GM18907 (cell line): ENCODE results near the gene CKAP2.
"Not testable (repeated sequence)": the region's sequence is repeated elsewhere in the genome, so short reads cannot be mapped to it uniquely, and the experiment has no call there.

Experiments
- ATAC-seq: cut with Tn5 transposase; IDR thresholded peaks from one replicate; pipeline ENCODE4 v1.9.1; 2021; ENCODE audit warnings: mild to moderate bottlenecking, moderate library complexity; ENCODE audit not compliant: unreplicated experiment

CKAP2 gene

GRCh38 chr13:52454820-52455676, at the start of gene CKAP2:
Gene CKAP2, plus strand, starts transcription at chr13:52455478. Its CDS starts 79 bp downstream, at chr13:52455557.
- peak; percentile 86 for ATAC-seq

- peak; percentile 68 for ATAC-seq
Measured at GRCh38 chr13:52405767-52406494, 49.3 kb upstream of the CKAP2 start, which contains the start of gene THSD1. Gene THSD1, minus strand, starts transcription at chr13:52406172. Its CDS starts 3,572 bp downstream, at chr13:52402600.

GRCh38 chr13:52406629-52407028, 48.6 kb upstream of the CKAP2 start:
- ATAC-seq: no peak

GRCh38 chr13:52407436-52407835, 47.8 kb upstream of the CKAP2 start:
- not testable (repeated sequence) for ATAC-seq

GRCh38 chr13:52408071-52408658, 47.1 kb upstream of the CKAP2 start:
- not testable (repeated sequence) for ATAC-seq

- ATAC-seq: peak; percentile 97
Measured at GRCh38 chr13:52411629-52412028, 43.6 kb upstream of the CKAP2 start.

- ATAC-seq: no peak
Measured at GRCh38 chr13:52412128-52412527, 43.1 kb upstream of the CKAP2 start.

GRCh38 chr13:52414051-52414450, 41.2 kb upstream of the CKAP2 start:
- no peak for ATAC-seq

- ATAC-seq: no peak
Measured at GRCh38 chr13:52414963-52415362, 40.3 kb upstream of the CKAP2 start.

GRCh38 chr13:52419080-52419479, 36.2 kb upstream of the CKAP2 start:
- ATAC-seq: no peak

GRCh38 chr13:52421216-52421615, 34.1 kb upstream of the CKAP2 start:
- ATAC-seq: no peak

- ATAC-seq: no peak
Measured at GRCh38 chr13:52428295-52428694, 27.0 kb upstream of the CKAP2 start.

GRCh38 chr13:52432456-52432855, 22.8 kb upstream of the CKAP2 start:
- ATAC-seq: no peak

- ATAC-seq: no peak
Measured at GRCh38 chr13:52446265-52446664, 9.0 kb upstream of the CKAP2 start.

GRCh38 chr13:52447354-52447753, 7.9 kb upstream of the CKAP2 start:
- no peak for ATAC-seq

- no peak for ATAC-seq
Measured at GRCh38 chr13:52447815-52448552, 7.3 kb upstream of the CKAP2 start.

GRCh38 chr13:52449331-52450011, 5.8 kb upstream of the CKAP2 start:
- no peak for ATAC-seq

GRCh38 chr13:52450012-52450792, 5.1 kb upstream of the CKAP2 start, which contains the start of gene VPS36:
Gene VPS36, minus strand, starts transcription at chr13:52450634. Its CDS starts 40 bp downstream, at chr13:52450594.
- peak; percentile 79 for ATAC-seq

- no peak for ATAC-seq
Measured at GRCh38 chr13:52450793-52451116, 4.5 kb upstream of the CKAP2 start.
